Measurements from ENCODE around the gene ZNF365.

The ZNF365 gene

GRCh38 chr10:62414359-62414758 is 40.2 kb downstream of the ZNF365 start:
- H3K4me1 ChIP-seq (ENCODE audit: control insufficient read depth, insufficient read depth, low read length) = peaks cover 4% of the 10 kb centered on the region; the same call in 1 of the 2 replicates
- H3K4me3 ChIP-seq (ENCODE audit: low read depth, low read length) = no peak overlapping the region
- H3K9me3 ChIP-seq (ENCODE audit: control insufficient read depth, insufficient read depth, low read length) = 0 out of 2 replicates have a peak, but pooled peaks cover 4% of the 10 kb centered on the region
- no peaks in the 10 kb centered on the region for H3K36me3 ChIP-seq (ENCODE audit: control insufficient read depth, insufficient read depth, low read length)
- no peak overlapping the region for H3K27ac ChIP-seq (ENCODE audit: low read depth, low read length)
- H3K27me3 ChIP-seq (ENCODE audit: control insufficient read depth, insufficient read depth, low read length) = no peaks in the 10 kb centered on the region
- no peak overlapping the region for H3K9ac ChIP-seq (ENCODE audit: low read depth, low read length)

GRCh38 chr10:62422068-62422590 is 48.0 kb downstream of the ZNF365 start:
- no peak overlapping the region for H3K9ac ChIP-seq (ENCODE audit: low read depth, low read length)
- H3K27me3 ChIP-seq (ENCODE audit: control insufficient read depth, insufficient read depth, low read length) = peaks cover 34% of the 10 kb centered on the region
- H3K9me3 ChIP-seq (ENCODE audit: control insufficient read depth, insufficient read depth, low read length) = no peaks in the 10 kb centered on the region
- no peaks in the 10 kb centered on the region for H3K36me3 ChIP-seq (ENCODE audit: control insufficient read depth, insufficient read depth, low read length)
- no peak overlapping the region for H3K4me3 ChIP-seq (ENCODE audit: low read depth, low read length)
- H3K4me1 ChIP-seq (ENCODE audit: control insufficient read depth, insufficient read depth, low read length) = 0 out of 2 replicates have a peak, but pooled peaks cover 8% of the 10 kb centered on the region
- H3K27ac ChIP-seq (ENCODE audit: low read depth, low read length) = no peak overlapping the region

- H3K4me3 ChIP-seq (ENCODE audit: low read depth, low read length) = no peak overlapping the region
- peaks cover 52% of the 10 kb centered on the region for H3K27me3 ChIP-seq (ENCODE audit: control insufficient read depth, insufficient read depth, low read length)
- no peaks in the 10 kb centered on the region for H3K9me3 ChIP-seq (ENCODE audit: control insufficient read depth, insufficient read depth, low read length)
- no peak overlapping the region for H3K9ac ChIP-seq (ENCODE audit: low read depth, low read length)
- no peaks in the 10 kb centered on the region for H3K36me3 ChIP-seq (ENCODE audit: control insufficient read depth, insufficient read depth, low read length)
- H3K4me1 ChIP-seq (ENCODE audit: control insufficient read depth, insufficient read depth, low read length) = 0 out of 2 replicates have a peak, but pooled peaks cover 8% of the 10 kb centered on the region
- H3K27ac ChIP-seq (ENCODE audit: low read depth, low read length) = no peak overlapping the region
Measured at GRCh38 chr10:62424026-62424425, 49.9 kb downstream of the ZNF365 start.

- Histone ChIP-seq H3K9ac (ENCODE audit: low read depth, low read length) (no peak overlapping the region), H3K27me3 (ENCODE audit: control insufficient read depth, insufficient read depth, low read length) (peaks cover 59% of the 10 kb centered on the region), H3K9me3 (ENCODE audit: control insufficient read depth, insufficient read depth, low read length) (no peaks in the 10 kb centered on the region), H3K4me1 (ENCODE audit: control insufficient read depth, insufficient read depth, low read length) (0 out of 2 replicates have a peak, but pooled peaks cover 8% of the 10 kb centered on the region), H3K36me3 (ENCODE audit: control insufficient read depth, insufficient read depth, low read length) (no peaks in the 10 kb centered on the region), H3K4me3 (ENCODE audit: low read depth, low read length) (no peak overlapping the region), H3K27ac (ENCODE audit: low read depth, low read length) (no peak overlapping the region)
Measured at GRCh38 chr10:62426086-62426485, 51.9 kb downstream of the ZNF365 start.

GRCh38 chr10:62426600-62426999 is 52.4 kb downstream of the ZNF365 start:
- no peak overlapping the region for H3K27ac ChIP-seq (ENCODE audit: low read depth, low read length)
- H3K27me3 ChIP-seq (ENCODE audit: control insufficient read depth, insufficient read depth, low read length) = peaks cover 59% of the 10 kb centered on the region
- H3K4me1 ChIP-seq (ENCODE audit: control insufficient read depth, insufficient read depth, low read length) = 0 out of 2 replicates have a peak, but pooled peaks cover 8% of the 10 kb centered on the region
- H3K4me3 ChIP-seq (ENCODE audit: low read depth, low read length) = no peak overlapping the region
- H3K9ac ChIP-seq (ENCODE audit: low read depth, low read length) = no peak overlapping the region
- no peaks in the 10 kb centered on the region for H3K9me3 ChIP-seq (ENCODE audit: control insufficient read depth, insufficient read depth, low read length)
- no peaks in the 10 kb centered on the region for H3K36me3 ChIP-seq (ENCODE audit: control insufficient read depth, insufficient read depth, low read length)

GRCh38 chr10:62430881-62431280 is 56.7 kb downstream of the ZNF365 start:
- no peak overlapping the region for H3K27ac ChIP-seq (ENCODE audit: low read depth, low read length)
- H3K36me3 ChIP-seq (ENCODE audit: control insufficient read depth, insufficient read depth, low read length) = no peaks in the 10 kb centered on the region
- H3K9me3 ChIP-seq (ENCODE audit: control insufficient read depth, insufficient read depth, low read length) = no peaks in the 10 kb centered on the region
- no peak overlapping the region for H3K4me3 ChIP-seq (ENCODE audit: low read depth, low read length)
- H3K9ac ChIP-seq (ENCODE audit: low read depth, low read length) = no peak overlapping the region
- H3K4me1 ChIP-seq (ENCODE audit: control insufficient read depth, insufficient read depth, low read length) = 0 out of 2 replicates have a peak, but pooled peaks cover 8% of the 10 kb centered on the region
- peaks cover 38% of the 10 kb centered on the region for H3K27me3 ChIP-seq (ENCODE audit: control insufficient read depth, insufficient read depth, low read length)

GRCh38 chr10:62433181-62433692 is 59.1 kb downstream of the ZNF365 start:
- Histone ChIP-seq H3K27ac (ENCODE audit: low read depth, low read length) (no peak overlapping the region), H3K27me3 (ENCODE audit: control insufficient read depth, insufficient read depth, low read length) (peaks cover 15% of the 10 kb centered on the region), H3K4me3 (ENCODE audit: low read depth, low read length) (no peak overlapping the region), H3K4me1 (ENCODE audit: control insufficient read depth, insufficient read depth, low read length) (no peaks in the 10 kb centered on the region), H3K9me3 (ENCODE audit: control insufficient read depth, insufficient read depth, low read length) (no peaks in the 10 kb centered on the region), H3K36me3 (ENCODE audit: control insufficient read depth, insufficient read depth, low read length) (no peaks in the 10 kb centered on the region), H3K9ac (ENCODE audit: low read depth, low read length) (no peak overlapping the region)

- Histone ChIP-seq H3K27ac (ENCODE audit: low read depth, low read length) (no peak overlapping the region), H3K4me1 (ENCODE audit: control insufficient read depth, insufficient read depth, low read length) (no peaks in the 10 kb centered on the region), H3K36me3 (ENCODE audit: control insufficient read depth, insufficient read depth, low read length) (no peaks in the 10 kb centered on the region), H3K27me3 (ENCODE audit: control insufficient read depth, insufficient read depth, low read length) (peaks cover 9% of the 10 kb centered on the region), H3K4me3 (ENCODE audit: low read depth, low read length) (no peak overlapping the region), H3K9me3 (ENCODE audit: control insufficient read depth, insufficient read depth, low read length) (no peaks in the 10 kb centered on the region), H3K9ac (ENCODE audit: low read depth, low read length) (no peak overlapping the region)
Measured at GRCh38 chr10:62433901-62434300, 59.7 kb downstream of the ZNF365 start.

- Histone ChIP-seq H3K27me3 (ENCODE audit: control insufficient read depth, insufficient read depth, low read length) (no peaks in the 10 kb centered on the region), H3K36me3 (ENCODE audit: control insufficient read depth, insufficient read depth, low read length) (no peaks in the 10 kb centered on the region), H3K9me3 (ENCODE audit: control insufficient read depth, insufficient read depth, low read length) (no peaks in the 10 kb centered on the region), H3K9ac (ENCODE audit: low read depth, low read length) (no peak overlapping the region), H3K27ac (ENCODE audit: low read depth, low read length) (no peak overlapping the region), H3K4me3 (ENCODE audit: low read depth, low read length) (no peak overlapping the region), H3K4me1 (ENCODE audit: control insufficient read depth, insufficient read depth, low read length) (no peaks in the 10 kb centered on the region)
Measured at GRCh38 chr10:62437696-62438095, 63.5 kb downstream of the ZNF365 start.

GRCh38 chr10:62442006-62442405 is 67.8 kb downstream of the ZNF365 start:
- Histone ChIP-seq H3K4me3 (ENCODE audit: low read depth, low read length) (no peak overlapping the region), H3K9ac (ENCODE audit: low read depth, low read length) (no peak overlapping the region), H3K27me3 (ENCODE audit: control insufficient read depth, insufficient read depth, low read length) (no peaks in the 10 kb centered on the region), H3K9me3 (ENCODE audit: control insufficient read depth, insufficient read depth, low read length) (no peaks in the 10 kb centered on the region), H3K4me1 (ENCODE audit: control insufficient read depth, insufficient read depth, low read length) (0 out of 2 replicates have a peak, but pooled peaks cover 5% of the 10 kb centered on the region), H3K27ac (ENCODE audit: low read depth, low read length) (no peak overlapping the region), H3K36me3 (ENCODE audit: control insufficient read depth, insufficient read depth, low read length) (no peaks in the 10 kb centered on the region)

GRCh38 chr10:62442894-62443669 is 68.9 kb downstream of the ZNF365 start:
- H3K36me3 ChIP-seq (ENCODE audit: control insufficient read depth, insufficient read depth, low read length) = no peaks in the 10 kb centered on the region
- no peak overlapping the region for H3K9ac ChIP-seq (ENCODE audit: low read depth, low read length)
- peak overlapping the region; percentile 25 for H3K27ac ChIP-seq (ENCODE audit: low read depth, low read length)
- no peaks in the 10 kb centered on the region for H3K27me3 ChIP-seq (ENCODE audit: control insufficient read depth, insufficient read depth, low read length)
- no peak overlapping the region for H3K4me3 ChIP-seq (ENCODE audit: low read depth, low read length)
- no peaks in the 10 kb centered on the region for H3K9me3 ChIP-seq (ENCODE audit: control insufficient read depth, insufficient read depth, low read length)
- H3K4me1 ChIP-seq (ENCODE audit: control insufficient read depth, insufficient read depth, low read length) = 0 out of 2 replicates have a peak, but pooled peaks cover 5% of the 10 kb centered on the region
